HepG2 (cell line): ENCODE results near the gene KIRREL3. TPM values are rescaled to one million over a fixed set of nuclear protein-coding genes. Genes with fewer than 3 reads are reported as not detected.

Source experiments
- ATAC-seq: fragments of 200-7000 bp; cut with Tn5 transposase; 3 replicates; pipeline ENCODE4 v1.9.1; 2020; ENCODE audit warnings: mild to moderate bottlenecking, moderate library complexity
- BruUV-seq: library from RNA; stranded (reverse); fragments of 400-500 nt; replicated peaks from 2 replicates; lab custom pipeline; 2021; lab: Mats Ljungman, UMichigan
- CTCF ChIA-PET: fragments of 300-600 bp; formaldehyde crosslinking; extraction: SDS; loops from one replicate; lab custom pipeline; 2021; ENCODE audit warnings: low total read pairs, inconsistent platforms, low intra/inter-chr PET ratio; lab: Yijun Ruan, JAX
- POLR2A ChIA-PET: fragments of 350-600 bp; sonication (Branson Sonifier 250); formaldehyde crosslinking; loops from one replicate; lab custom pipeline; 2020; ENCODE audit warnings: antibody characterized with exemption, inconsistent platforms; lab: Yijun Ruan, JAX
- DNase-seq: peaks from one replicate; pipeline ENCODE4 v3.0.0-alpha.2; 2015; ENCODE audit warnings: low spot score
- FAIRE-seq: peaks from 3 replicates; lab custom pipeline; 2011; peaks lifted over from hg19 to GRCh38; lab: Jason Lieb, UNC
- H2AFZ ChIP-seq: one replicate; pipeline ENCODE4 v1.6.1; 2011; ENCODE audit warnings: low read length, inconsistent platforms
- H3K27ac ChIP-seq: fragments of 300-600 bp; 3 replicates; pipeline ENCODE4 v1.8.0; 2011; ENCODE audit warnings: mixed run types, mild to moderate bottlenecking, mixed read lengths, low read length, inconsistent platforms; ENCODE audit not compliant: insufficient read depth; ENCODE audit errors: extremely low read length
- H3K27me3 ChIP-seq, 2 experiments: fragments of 200-600 bp in 1 of 2; 2 replicates in 1 of 2; 3 replicates in 1 of 2; pipeline versions ENCODE4 v1.6.0 to v1.8.0; 2011; ENCODE audit warnings: low read length in 2 of 2, mild to moderate bottlenecking in 2 of 2, moderate library complexity in 2 of 2, inconsistent platforms in 1 of 2; ENCODE audit not compliant: insufficient read depth in 2 of 2, control insufficient read depth in 1 of 2
- H3K36me3 ChIP-seq, 2 experiments: fragments of 200-600 bp in 1 of 2; replicated peaks in 1 of 2; 2 replicates in 1 of 2; 3 replicates in 1 of 2; pipeline versions ENCODE4 v1.5.1 to v1.8.0; 2011; ENCODE audit warnings: low read length in 2 of 2, inconsistent platforms in 1 of 2; ENCODE audit not compliant: insufficient read depth in 2 of 2, control insufficient read depth in 1 of 2
- H3K4me1 ChIP-seq: 2 replicates; pipeline ENCODE4 v1.5.1; 2012; ENCODE audit warnings: low read length, inconsistent platforms; ENCODE audit not compliant: insufficient read depth
- H3K4me2 ChIP-seq: 2 replicates; pipeline ENCODE4 v1.6.0; 2011; ENCODE audit warnings: low read depth, low read length, inconsistent platforms
- H3K4me3 ChIP-seq, 3 experiments: fragments of 200-600 bp in 1 of 3; sonication (generic), shearing (Covaris generic) in 1 of 3; replicated peaks in 1 of 3; 2 replicates each; pipeline ENCODE4 v1.5.1; 2011 to 2016; ENCODE audit warnings: low read length in 3 of 3, inconsistent platforms in 2 of 3, low read depth in 2 of 3, mild to moderate bottlenecking in 2 of 3, control low read depth in 1 of 3, mixed read lengths in 1 of 3; ENCODE audit not compliant: insufficient read depth in 1 of 3
- H3K79me2 ChIP-seq: one replicate; pipeline ENCODE4 v1.6.1; 2011; ENCODE audit warnings: low read length, inconsistent platforms; ENCODE audit not compliant: insufficient read depth
- H3K9ac ChIP-seq: 2 replicates; pipeline ENCODE4 v1.6.0; 2011; ENCODE audit warnings: mild to moderate bottlenecking, low read depth, low read length, inconsistent platforms; ENCODE audit not compliant: insufficient read depth
- H3K9me3 ChIP-seq: 2 replicates; pipeline ENCODE4 v1.5.1; 2012; ENCODE audit warnings: mild to moderate bottlenecking, low read length
- H4K20me1 ChIP-seq: 2 replicates; pipeline ENCODE4 v1.6.0; 2011; ENCODE audit warnings: inconsistent platforms, mild to moderate bottlenecking, low read length, moderate library complexity; ENCODE audit not compliant: insufficient read depth
- ATF7 ChIP-seq, 2 experiments: fragments of 450-650 bp in 1 of 2; sonication (generic) in 1 of 2; formaldehyde crosslinking in 1 of 2; IDR thresholded peaks; 2 replicates each; pipeline versions ENCODE4 v1.4.0 to v1.6.1; 2016 to 2020; ENCODE audit warnings: antibody characterized with exemption in 1 of 2, mild to moderate bottlenecking in 1 of 2, missing genetic modification reagents in 1 of 2
- FOXM1 ChIP-seq: sonication (generic); formaldehyde crosslinking; IDR thresholded peaks from 2 replicates; pipeline ENCODE4 v1.5.0; 2020; ENCODE audit warnings: missing genetic modification reagents
- JARID2 ChIP-seq: sonication (generic); formaldehyde crosslinking; IDR thresholded peaks from 2 replicates; pipeline ENCODE4 v1.8.1; 2023; ENCODE audit warnings: missing genetic modification reagents, inconsistent platforms; ENCODE audit not compliant: insufficient replicate concordance
- RBM22 ChIP-seq: fragments of 200-400 bp; formaldehyde crosslinking; optimal IDR thresholded peaks from 2 replicates; pipeline ENCODE3; 2017; ENCODE audit warnings: mild to moderate bottlenecking, low read length, moderate library complexity
- RELA ChIP-seq: sonication (generic); formaldehyde crosslinking; IDR thresholded peaks from 2 replicates; pipeline ENCODE4 v1.4.0; 2020; ENCODE audit warnings: missing genetic modification reagents
- SP4 ChIP-seq: sonication (generic); formaldehyde crosslinking; IDR thresholded peaks from 2 replicates; pipeline ENCODE4 v1.8.1; 2023; ENCODE audit warnings: mild to moderate bottlenecking, missing genetic modification reagents
- U2AF2 ChIP-seq: fragments of 200-400 bp; formaldehyde crosslinking; IDR thresholded peaks from 2 replicates; pipeline ENCODE4 v1.6.1; 2017; ENCODE audit warnings: low read depth, mild to moderate bottlenecking, low read length
- ZNF230 ChIP-seq: sonication (generic); formaldehyde crosslinking; IDR thresholded peaks from 2 replicates; pipeline ENCODE4 v1.4.0; 2020; ENCODE audit warnings: mild to moderate bottlenecking, missing genetic modification reagents
- ZNF468 ChIP-seq: sonication (generic); formaldehyde crosslinking; IDR thresholded peaks from 2 replicates; pipeline ENCODE4 v1.8.0; 2022; ENCODE audit warnings: mild to moderate bottlenecking, moderate library complexity, missing genetic modification reagents
- ZNF550 ChIP-seq: sonication (generic); formaldehyde crosslinking; IDR thresholded peaks from 2 replicates; pipeline ENCODE4 v1.4.0; 2020; ENCODE audit warnings: mild to moderate bottlenecking, missing genetic modification reagents, borderline replicate concordance
- ZNF713 ChIP-seq: sonication (generic); formaldehyde crosslinking; IDR thresholded peaks from 2 replicates; pipeline ENCODE4 v1.4.0; 2020; ENCODE audit warnings: mild to moderate bottlenecking, missing genetic modification reagents
- WGBS: methylation state at CpG from one replicate; pipeline ENCODE4 v1.1.6; 2017; ENCODE audit warnings: low lambda C conversion rate; 5-methylcytosine and 5-hydroxymethylcytosine counted together
- in situ Hi-C: cut with HindIII; loops from 2 replicates; pipeline ENCODE4 v1.10.0; 2017; ENCODE audit warnings: low pct_unique_long_range_greater_than_20kb; ENCODE audit not compliant: extremely low pct_ligation_motif_present
- intact Hi-C: fragments of 100-400 bp; cut with micrococcal nuclease; formaldehyde crosslinking; loops from one replicate; pipeline ENCODE4 v1.10.0; 2022; ENCODE audit not compliant: unreplicated experiment
- polyA plus RNA-seq, 8 experiments: library from polyadenylated mRNA; depleted of rRNA in 3 of 8; stranded (reverse) in 7 of 8; unstranded in 1 of 8; fragments of >200 nt; fragmentation: Illumina TruSeq in 4 of 8; extraction: Trizol in 4 of 8; gene quantifications; 2 replicates each; pipeline versions ENCODE4 v1.2.1 to v1.2.3, GENCODE V29; 2011 to 2016; ENCODE audit warnings: low read depth in 4 of 8, missing spikeins in 1 of 8, mixed read lengths in 1 of 8; ENCODE audit not compliant: insufficient read depth in 1 of 8
- total RNA-seq, 5 experiments: library from RNA; depleted of rRNA; stranded (reverse); fragments of >200 nt; fragmentation: Illumina TruSeq; extraction: Trizol; gene quantifications; 2 replicates each; pipeline ENCODE4 v1.2.3, GENCODE V29; 2016; ENCODE audit warnings: low read depth in 1 of 5
- TF ChIP-seq, protein P1 (sequence below): sonication (generic); formaldehyde crosslinking; IDR thresholded peaks from 2 replicates; pipeline ENCODE4 v1.4.0; 2020; ENCODE audit warnings: missing genetic modification reagents
- TF ChIP-seq, protein P2 (sequence below): sonication (generic); formaldehyde crosslinking; conservative IDR thresholded peaks from 2 replicates; pipeline ENCODE4 v1.4.0; 2020; ENCODE audit warnings: mild to moderate bottlenecking, missing genetic modification reagents, moderate library complexity
- TF ChIP-seq, protein P3 (sequence below): sonication (generic); formaldehyde crosslinking; IDR thresholded peaks from 2 replicates; pipeline ENCODE4 v1.4.0; 2020; ENCODE audit warnings: missing genetic modification reagents
- TF ChIP-seq, protein P4 (sequence below): sonication (generic); formaldehyde crosslinking; IDR thresholded peaks from 2 replicates; pipeline ENCODE4 v1.4.0; 2020; ENCODE audit warnings: missing genetic modification reagents

KIRREL3 gene
- total and polyA plus RNA-seq, 2 of the 13 experiments (the other 11 are each of a cell fraction or from before 2014, with no cell fraction given) = not detected

GRCh38 chr11:126375726-126376125 lies 624.8 kb downstream of the KIRREL3 start:
- no peaks in the 10 kb centered on the region; a peak in 1 of 5 replicates for H3K36me3 ChIP-seq
- FAIRE-seq (no peak), ATAC-seq (no peak), DNase-seq (no peak)
- no peaks in the 10 kb centered on the region for H4K20me1 ChIP-seq
- no peaks in the 10 kb centered on the region for H3K9me3 ChIP-seq
- intact Hi-C loops (no loop called here), in situ Hi-C loops (no loop called here)
- ChIA-PET POLR2A (no interaction called here), CTCF (no interaction called here)
- no peak overlapping the region for H3K4me3 ChIP-seq
- no peaks in the 10 kb centered on the region for H3K4me1 ChIP-seq
- BruUV-seq = no TSS peak
- H3K27me3 ChIP-seq = no peaks in the 10 kb centered on the region
- peaks cover 15% of the 10 kb centered on the region for H3K79me2 ChIP-seq
- H2AFZ ChIP-seq = no peak overlapping the region
- no peak overlapping the region for H3K27ac ChIP-seq
- no peak overlapping the region for H3K4me2 ChIP-seq
- H3K9ac ChIP-seq = no peak overlapping the region
- WGBS = 97% methylated on average over 7 of the region's 7 CpGs
- TF ChIP-seq RBM22 = no peak
- TF ChIP-seq, protein P1, sequence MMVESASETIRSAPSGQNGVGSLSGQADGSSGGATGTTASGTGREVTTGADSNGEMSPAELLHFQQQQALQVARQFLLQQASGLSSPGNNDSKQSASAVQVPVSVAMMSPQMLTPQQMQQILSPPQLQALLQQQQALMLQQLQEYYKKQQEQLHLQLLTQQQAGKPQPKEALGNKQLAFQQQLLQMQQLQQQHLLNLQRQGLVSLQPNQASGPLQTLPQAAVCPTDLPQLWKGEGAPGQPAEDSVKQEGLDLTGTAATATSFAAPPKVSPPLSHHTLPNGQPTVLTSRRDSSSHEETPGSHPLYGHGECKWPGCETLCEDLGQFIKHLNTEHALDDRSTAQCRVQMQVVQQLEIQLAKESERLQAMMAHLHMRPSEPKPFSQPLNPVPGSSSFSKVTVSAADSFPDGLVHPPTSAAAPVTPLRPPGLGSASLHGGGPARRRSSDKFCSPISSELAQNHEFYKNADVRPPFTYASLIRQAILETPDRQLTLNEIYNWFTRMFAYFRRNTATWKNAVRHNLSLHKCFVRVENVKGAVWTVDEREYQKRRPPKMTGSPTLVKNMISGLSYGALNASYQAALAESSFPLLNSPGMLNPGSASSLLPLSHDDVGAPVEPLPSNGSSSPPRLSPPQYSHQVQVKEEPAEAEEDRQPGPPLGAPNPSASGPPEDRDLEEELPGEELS = no peak
- TF ChIP-seq SP4 (CRISPR knock-in tag) = no peak
- TF ChIP-seq, protein P2, sequence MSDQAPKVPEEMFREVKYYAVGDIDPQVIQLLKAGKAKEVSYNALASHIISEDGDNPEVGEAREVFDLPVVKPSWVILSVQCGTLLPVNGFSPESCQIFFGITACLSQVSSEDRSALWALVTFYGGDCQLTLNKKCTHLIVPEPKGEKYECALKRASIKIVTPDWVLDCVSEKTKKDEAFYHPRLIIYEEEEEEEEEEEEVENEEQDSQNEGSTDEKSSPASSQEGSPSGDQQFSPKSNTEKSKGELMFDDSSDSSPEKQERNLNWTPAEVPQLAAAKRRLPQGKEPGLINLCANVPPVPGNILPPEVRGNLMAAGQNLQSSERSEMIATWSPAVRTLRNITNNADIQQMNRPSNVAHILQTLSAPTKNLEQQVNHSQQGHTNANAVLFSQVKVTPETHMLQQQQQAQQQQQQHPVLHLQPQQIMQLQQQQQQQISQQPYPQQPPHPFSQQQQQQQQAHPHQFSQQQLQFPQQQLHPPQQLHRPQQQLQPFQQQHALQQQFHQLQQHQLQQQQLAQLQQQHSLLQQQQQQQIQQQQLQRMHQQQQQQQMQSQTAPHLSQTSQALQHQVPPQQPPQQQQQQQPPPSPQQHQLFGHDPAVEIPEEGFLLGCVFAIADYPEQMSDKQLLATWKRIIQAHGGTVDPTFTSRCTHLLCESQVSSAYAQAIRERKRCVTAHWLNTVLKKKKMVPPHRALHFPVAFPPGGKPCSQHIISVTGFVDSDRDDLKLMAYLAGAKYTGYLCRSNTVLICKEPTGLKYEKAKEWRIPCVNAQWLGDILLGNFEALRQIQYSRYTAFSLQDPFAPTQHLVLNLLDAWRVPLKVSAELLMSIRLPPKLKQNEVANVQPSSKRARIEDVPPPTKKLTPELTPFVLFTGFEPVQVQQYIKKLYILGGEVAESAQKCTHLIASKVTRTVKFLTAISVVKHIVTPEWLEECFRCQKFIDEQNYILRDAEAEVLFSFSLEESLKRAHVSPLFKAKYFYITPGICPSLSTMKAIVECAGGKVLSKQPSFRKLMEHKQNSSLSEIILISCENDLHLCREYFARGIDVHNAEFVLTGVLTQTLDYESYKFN = no peak
- no peak for TF ChIP-seq ZNF550 (CRISPR knock-in tag)
- TF ChIP-seq ZNF713 (CRISPR knock-in tag) = no peak
- TF ChIP-seq ZNF468 (CRISPR knock-in tag) = no peak
- no peak for TF ChIP-seq FOXM1 (CRISPR knock-in tag)
- no peak for TF ChIP-seq RELA (CRISPR knock-in tag)
- no peak for TF ChIP-seq U2AF2
- TF ChIP-seq, protein P3, sequence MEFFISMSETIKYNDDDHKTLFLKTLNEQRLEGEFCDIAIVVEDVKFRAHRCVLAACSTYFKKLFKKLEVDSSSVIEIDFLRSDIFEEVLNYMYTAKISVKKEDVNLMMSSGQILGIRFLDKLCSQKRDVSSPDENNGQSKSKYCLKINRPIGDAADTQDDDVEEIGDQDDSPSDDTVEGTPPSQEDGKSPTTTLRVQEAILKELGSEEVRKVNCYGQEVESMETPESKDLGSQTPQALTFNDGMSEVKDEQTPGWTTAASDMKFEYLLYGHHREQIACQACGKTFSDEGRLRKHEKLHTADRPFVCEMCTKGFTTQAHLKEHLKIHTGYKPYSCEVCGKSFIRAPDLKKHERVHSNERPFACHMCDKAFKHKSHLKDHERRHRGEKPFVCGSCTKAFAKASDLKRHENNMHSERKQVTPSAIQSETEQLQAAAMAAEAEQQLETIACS (CRISPR knock-in tag) = no peak
- TF ChIP-seq ATF7 (IDR thresholded peaks at IDR 0.05) = no peak
- TF ChIP-seq ATF7 (CRISPR knock-in tag; IDR thresholded peaks at IDR 0.05) = no peak
- no peak for TF ChIP-seq JARID2 (CRISPR knock-in tag)
- TF ChIP-seq ZNF230 = no peak
- TF ChIP-seq, protein P4, sequence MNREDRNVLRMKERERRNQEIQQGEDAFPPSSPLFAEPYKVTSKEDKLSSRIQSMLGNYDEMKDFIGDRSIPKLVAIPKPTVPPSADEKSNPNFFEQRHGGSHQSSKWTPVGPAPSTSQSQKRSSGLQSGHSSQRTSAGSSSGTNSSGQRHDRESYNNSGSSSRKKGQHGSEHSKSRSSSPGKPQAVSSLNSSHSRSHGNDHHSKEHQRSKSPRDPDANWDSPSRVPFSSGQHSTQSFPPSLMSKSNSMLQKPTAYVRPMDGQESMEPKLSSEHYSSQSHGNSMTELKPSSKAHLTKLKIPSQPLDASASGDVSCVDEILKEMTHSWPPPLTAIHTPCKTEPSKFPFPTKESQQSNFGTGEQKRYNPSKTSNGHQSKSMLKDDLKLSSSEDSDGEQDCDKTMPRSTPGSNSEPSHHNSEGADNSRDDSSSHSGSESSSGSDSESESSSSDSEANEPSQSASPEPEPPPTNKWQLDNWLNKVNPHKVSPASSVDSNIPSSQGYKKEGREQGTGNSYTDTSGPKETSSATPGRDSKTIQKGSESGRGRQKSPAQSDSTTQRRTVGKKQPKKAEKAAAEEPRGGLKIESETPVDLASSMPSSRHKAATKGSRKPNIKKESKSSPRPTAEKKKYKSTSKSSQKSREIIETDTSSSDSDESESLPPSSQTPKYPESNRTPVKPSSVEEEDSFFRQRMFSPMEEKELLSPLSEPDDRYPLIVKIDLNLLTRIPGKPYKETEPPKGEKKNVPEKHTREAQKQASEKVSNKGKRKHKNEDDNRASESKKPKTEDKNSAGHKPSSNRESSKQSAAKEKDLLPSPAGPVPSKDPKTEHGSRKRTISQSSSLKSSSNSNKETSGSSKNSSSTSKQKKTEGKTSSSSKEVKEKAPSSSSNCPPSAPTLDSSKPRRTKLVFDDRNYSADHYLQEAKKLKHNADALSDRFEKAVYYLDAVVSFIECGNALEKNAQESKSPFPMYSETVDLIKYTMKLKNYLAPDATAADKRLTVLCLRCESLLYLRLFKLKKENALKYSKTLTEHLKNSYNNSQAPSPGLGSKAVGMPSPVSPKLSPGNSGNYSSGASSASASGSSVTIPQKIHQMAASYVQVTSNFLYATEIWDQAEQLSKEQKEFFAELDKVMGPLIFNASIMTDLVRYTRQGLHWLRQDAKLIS (CRISPR knock-in tag) = no peak
